Measurements from ENCODE around the gene CFDP1.

Gene CFDP1

GRCh38 chr16:75258807-75259141 lies 174.5 kb downstream of the CFDP1 start:
- no peak overlapping the region for H3K27ac ChIP-seq (replicated peaks)
- H3K27me3 ChIP-seq (ENCODE audit: insufficient read depth, poor library complexity, severe bottlenecking), result peaks cover 59% of the 10 kb centered on the region
- DNase-seq (ENCODE audit: low read depth in 1 of 2, low spot score in 1 of 2), result no peak
- TF ChIP-seq CTCF (IDR thresholded peaks at IDR 0.05; ENCODE audit: insufficient read depth, low read length) (no peak), REST (IDR thresholded peaks at IDR 0.05; ENCODE audit: insufficient replicate concordance, low read depth) (no peak), POLR2AphosphoS5 (IDR thresholded peaks at IDR 0.05; ENCODE audit: low read depth) (no peak), GABPA (IDR thresholded peaks at IDR 0.05; ENCODE audit: low read depth) (no peak), SPI1 (IDR thresholded peaks at IDR 0.05; ENCODE audit: borderline replicate concordance, low read depth) (no peak)
- no peak overlapping the region for H3K4me3 ChIP-seq (replicated peaks; ENCODE audit: insufficient read depth, low read length)

DNA sequence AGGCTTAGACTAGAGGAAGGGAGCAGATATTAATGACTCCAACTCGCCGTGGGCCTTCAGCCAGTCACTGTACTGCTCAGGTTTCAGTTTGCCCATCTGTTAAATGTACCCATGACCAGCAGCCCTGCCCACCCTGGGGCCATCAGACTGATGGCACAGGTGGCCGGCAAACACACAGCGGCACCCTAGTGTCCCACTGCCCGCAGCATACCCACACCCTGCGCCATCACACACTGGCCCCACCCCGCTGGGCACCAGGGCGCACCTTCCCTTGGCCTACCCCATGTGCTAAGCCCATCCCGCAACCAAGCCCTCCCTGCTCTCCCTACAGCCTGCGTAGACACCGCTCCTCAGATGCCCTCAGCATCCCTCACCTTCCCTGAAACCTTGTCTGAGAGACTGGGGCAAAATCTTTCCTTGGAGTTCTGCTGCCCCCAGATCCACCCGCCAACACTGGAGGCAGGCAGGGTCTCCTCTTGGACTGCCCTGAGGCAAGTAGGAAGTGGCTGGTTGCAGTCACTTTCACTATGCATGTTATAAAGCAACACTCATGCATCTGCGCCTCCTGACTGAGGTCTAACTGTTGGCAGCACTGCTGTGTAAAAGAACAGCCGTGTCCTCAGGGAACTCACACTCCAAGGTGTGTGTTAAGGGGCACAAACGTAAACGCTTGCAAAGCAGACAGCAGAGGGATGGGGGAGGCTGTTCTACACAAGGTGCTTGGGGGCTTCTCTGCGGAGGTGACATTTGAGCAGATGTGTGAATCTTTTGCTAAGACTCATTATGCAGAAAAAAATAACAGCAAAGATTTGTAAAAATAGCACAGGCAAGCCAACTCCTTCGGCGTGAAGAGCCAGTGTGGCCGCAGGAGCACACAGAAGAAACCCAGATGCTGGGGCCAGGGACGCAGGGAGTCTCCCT lies 175.2 kb downstream of the CFDP1 start:
- no peak overlapping the region for H3K27ac ChIP-seq (replicated peaks)
- H3K27me3 ChIP-seq (ENCODE audit: insufficient read depth, poor library complexity, severe bottlenecking), result peaks cover 59% of the 10 kb centered on the region
- no peak for DNase-seq (ENCODE audit: low read depth in 1 of 2, low spot score in 1 of 2)
- no peak overlapping the region for H3K4me3 ChIP-seq (replicated peaks; ENCODE audit: insufficient read depth, low read length)
- no peak for TF ChIP-seq SPI1 (IDR thresholded peaks at IDR 0.05; ENCODE audit: borderline replicate concordance, low read depth)

DNA sequence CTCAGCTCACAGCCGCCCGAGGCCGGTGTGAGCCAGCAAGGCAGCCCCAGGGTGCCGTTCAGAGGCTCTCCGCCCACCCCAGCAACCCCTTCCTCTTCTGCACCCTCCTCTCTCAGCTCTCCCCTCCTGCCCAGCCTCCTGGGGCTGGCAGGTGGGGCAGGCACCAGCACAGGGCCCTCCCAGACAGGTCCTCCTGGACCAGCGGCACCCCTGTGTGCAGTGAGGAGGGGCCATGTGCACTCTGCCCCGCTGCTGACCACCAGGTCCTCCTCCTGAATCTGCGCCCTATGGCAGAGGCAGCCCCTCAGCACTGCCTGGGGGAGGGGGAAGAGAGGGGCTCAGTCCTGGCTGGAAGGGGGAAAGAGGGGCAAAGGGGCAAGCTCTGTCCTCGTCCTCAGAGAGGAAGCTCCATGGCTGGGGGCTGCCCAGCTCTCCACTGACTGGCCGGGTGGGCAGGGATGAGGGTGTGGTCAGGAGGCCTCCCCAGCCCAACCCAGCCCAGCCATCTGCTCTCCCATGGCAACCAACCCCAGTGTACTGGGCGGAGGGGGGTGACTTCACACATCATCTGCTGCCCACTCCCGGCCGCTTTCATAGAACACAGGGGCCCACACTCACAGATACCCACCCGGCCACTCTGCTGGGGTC lies 176.5 kb downstream of the CFDP1 start:
- no peak for DNase-seq (ENCODE audit: low read depth in 1 of 2, low spot score in 1 of 2)
- TF ChIP-seq POLR2AphosphoS5 (IDR thresholded peaks at IDR 0.05; ENCODE audit: low read depth) (no peak), GABPA (IDR thresholded peaks at IDR 0.05; ENCODE audit: low read depth) (no peak), CTCF (IDR thresholded peaks at IDR 0.05; ENCODE audit: insufficient read depth, low read length) (no peak), REST (IDR thresholded peaks at IDR 0.05; ENCODE audit: insufficient replicate concordance, low read depth) (no peak), SPI1 (IDR thresholded peaks at IDR 0.05; ENCODE audit: borderline replicate concordance, low read depth) (no peak)
- H3K27ac ChIP-seq (replicated peaks), result no peak overlapping the region
- H3K27me3 ChIP-seq (ENCODE audit: insufficient read depth, poor library complexity, severe bottlenecking), result peaks cover 60% of the 10 kb centered on the region
- H3K4me3 ChIP-seq (replicated peaks; ENCODE audit: insufficient read depth, low read length), result no peak overlapping the region

GRCh38 chr16:75256059-75256571 lies 177.2 kb downstream of the CFDP1 start:
- peaks cover 62% of the 10 kb centered on the region for H3K27me3 ChIP-seq (ENCODE audit: insufficient read depth, poor library complexity, severe bottlenecking)
- TF ChIP-seq SPI1 (IDR thresholded peaks at IDR 0.05; ENCODE audit: borderline replicate concordance, low read depth) (no peak), POLR2AphosphoS5 (IDR thresholded peaks at IDR 0.05; ENCODE audit: low read depth) (no peak), CTCF (IDR thresholded peaks at IDR 0.05; ENCODE audit: insufficient read depth, low read length) (no peak), REST (IDR thresholded peaks at IDR 0.05; ENCODE audit: insufficient replicate concordance, low read depth) (no peak), GABPA (IDR thresholded peaks at IDR 0.05; ENCODE audit: low read depth) (no peak)
- no peak for DNase-seq (ENCODE audit: low read depth in 1 of 2, low spot score in 1 of 2)
- H3K4me3 ChIP-seq (replicated peaks; ENCODE audit: insufficient read depth, low read length), result no peak overlapping the region
- no peak overlapping the region for H3K27ac ChIP-seq (replicated peaks)
